Right lobe of liver (tissue), 6 donors: ENCODE measurements around the gene MRPS15. TPM values are rescaled to one million over a fixed set of nuclear protein-coding genes. Genes with fewer than 3 reads are reported as not detected.

Source experiments
- ATAC-seq, 4 donors: fragments of 200-7000 bp; cut with Tn5 transposase; one replicate each; pipeline ENCODE4 v1.9.1; 2020; ENCODE audit warnings: mild to moderate bottlenecking in 4 of 4, moderate library complexity in 4 of 4
- DNase-seq, 3 donors: peaks; one replicate each; pipeline ENCODE4 v3.0.0-alpha.2; 2020
- H3K27ac ChIP-seq, 3 donors: fragments of 200-600 bp; one replicate each; pipeline ENCODE4 v1.8.0; 2022
- H3K27me3 ChIP-seq, 2 donors: fragments of 200-600 bp; one replicate each; pipeline ENCODE4 v1.8.0; 2022
- H3K36me3 ChIP-seq, 4 donors: fragments of 200-600 bp; sonication (generic) in 1 of 4; one replicate each; pipeline versions ENCODE4 v1.5.1 to v1.8.0; 2017 to 2022; ENCODE audit warnings: control low read depth in 1 of 4
- H3K4me1 ChIP-seq, 4 donors: fragments of 200-600 bp; sonication (generic) in 1 of 4; one replicate each; pipeline versions ENCODE4 v1.5.1 to v1.8.0; 2017 to 2022; ENCODE audit warnings: control low read depth in 1 of 4
- H3K4me3 ChIP-seq, 3 donors: fragments of 200-600 bp; one replicate each; pipeline ENCODE4 v1.8.0; 2022
- H3K9me3 ChIP-seq, 4 donors: fragments of 200-600 bp; sonication (generic) in 1 of 4; one replicate each; pipeline versions ENCODE4 v1.5.1 to v1.8.0; 2017 to 2022; ENCODE audit warnings: control low read depth in 1 of 4
- POLR2A ChIP-seq: fragments of 450-650 bp; IDR thresholded peaks from one replicate; pipeline ENCODE4 v1.6.1; 2017; ENCODE audit warnings: antibody characterized with exemption, mild to moderate bottlenecking
- WGBS: methylation state at CpG from one replicate; pipeline ENCODE4 v1.1.6; 2018; ENCODE audit warnings: low coverage, low lambda C conversion rate; ENCODE audit not compliant: insufficient coverage; ENCODE audit errors: missing lambda C conversion rate; 5-methylcytosine and 5-hydroxymethylcytosine counted together
- intact Hi-C, 2 donors: fragments of 100-400 bp; cut with DNase I; formaldehyde crosslinking; loops; one replicate each; pipeline versions ENCODE4 v1.11.2 to v1.14.1; 2022
- total RNA-seq, 6 experiments: library from RNA; depleted of rRNA in 2 of 6; stranded (reverse); fragments of >200 nt in 2 of 6; fragmentation: NEBNext Ultra II Directional in 3 of 6; extraction: Animal tissue kit (Norgen Biotek cat#: 25700) in 3 of 6; gene quantifications; one replicate each; pipeline versions ENCODE4 v1.1.0 to v1.2.4, GENCODE V29; 2016 to 2023
- TF ChIP-seq, protein P1 (sequence below), 4 donors: fragments of 200-600 bp in 3 of 4; fragments of 450-650 bp in 1 of 4; IDR thresholded peaks; one replicate each; pipeline versions ENCODE4 v1.5.1 to v1.8.0; 2016 to 2022; ENCODE audit warnings: antibody characterized with exemption in 4 of 4, mild to moderate bottlenecking in 2 of 4
- donor health status: DM: no; HTN: yes; CAD: no.
- donor health status: DM: no; HTN: no; CAD: no.
- donor health status: DM: no; HTN: no; CAD: no.
- donor health status: DM: no; HTN: yes; CAD: no.
- donor health status: DM: no; HTN: yes; CAD: no.

MRPS15 gene
- total RNA-seq, 6 experiments from 2014 or later = 44.9 to 63.6 (median 55.1) TPM

DNA sequence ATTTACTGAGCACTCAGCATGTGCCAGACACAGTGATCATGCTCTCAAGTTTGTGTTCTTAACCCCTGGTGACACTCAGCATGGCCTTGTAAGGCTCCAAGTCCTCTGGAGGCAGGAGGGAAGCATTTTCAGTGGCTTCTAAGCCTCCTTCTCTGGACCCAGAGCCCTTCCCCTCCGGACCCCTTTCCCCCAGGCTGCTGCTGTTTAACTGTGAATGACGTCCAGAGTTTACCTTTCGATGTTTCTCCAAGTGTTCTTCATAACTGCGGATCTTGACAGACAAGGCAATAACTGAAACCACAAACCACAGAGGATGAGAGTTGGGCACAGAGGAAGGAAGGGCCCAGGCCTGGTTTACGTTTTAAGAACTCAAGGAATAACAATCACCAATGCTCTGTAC, 6.5 kb downstream of the MRPS15 start:
- TF ChIP-seq POLR2A = no peak
- TF ChIP-seq, protein P1, sequence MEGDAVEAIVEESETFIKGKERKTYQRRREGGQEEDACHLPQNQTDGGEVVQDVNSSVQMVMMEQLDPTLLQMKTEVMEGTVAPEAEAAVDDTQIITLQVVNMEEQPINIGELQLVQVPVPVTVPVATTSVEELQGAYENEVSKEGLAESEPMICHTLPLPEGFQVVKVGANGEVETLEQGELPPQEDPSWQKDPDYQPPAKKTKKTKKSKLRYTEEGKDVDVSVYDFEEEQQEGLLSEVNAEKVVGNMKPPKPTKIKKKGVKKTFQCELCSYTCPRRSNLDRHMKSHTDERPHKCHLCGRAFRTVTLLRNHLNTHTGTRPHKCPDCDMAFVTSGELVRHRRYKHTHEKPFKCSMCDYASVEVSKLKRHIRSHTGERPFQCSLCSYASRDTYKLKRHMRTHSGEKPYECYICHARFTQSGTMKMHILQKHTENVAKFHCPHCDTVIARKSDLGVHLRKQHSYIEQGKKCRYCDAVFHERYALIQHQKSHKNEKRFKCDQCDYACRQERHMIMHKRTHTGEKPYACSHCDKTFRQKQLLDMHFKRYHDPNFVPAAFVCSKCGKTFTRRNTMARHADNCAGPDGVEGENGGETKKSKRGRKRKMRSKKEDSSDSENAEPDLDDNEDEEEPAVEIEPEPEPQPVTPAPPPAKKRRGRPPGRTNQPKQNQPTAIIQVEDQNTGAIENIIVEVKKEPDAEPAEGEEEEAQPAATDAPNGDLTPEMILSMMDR (IDR thresholded peaks at IDR 0.05) = no peak
- intact Hi-C loops = no loop called here
- ATAC-seq (no peak), DNase-seq (no peak)
- H3K36me3 ChIP-seq = peaks cover 0 to 53% (median 17%) of the 10 kb centered on the region in 4 donors
- H3K4me3 ChIP-seq = no peak overlapping the region
- H3K9me3 ChIP-seq = no peaks in the 10 kb centered on the region
- H3K4me1 ChIP-seq = no peaks in the 10 kb centered on the region
- H3K27me3 ChIP-seq = no peaks in the 10 kb centered on the region
- no peak overlapping the region for H3K27ac ChIP-seq
- WGBS = 45% methylated on average over 5 of the region's 5 CpGs

DNA sequence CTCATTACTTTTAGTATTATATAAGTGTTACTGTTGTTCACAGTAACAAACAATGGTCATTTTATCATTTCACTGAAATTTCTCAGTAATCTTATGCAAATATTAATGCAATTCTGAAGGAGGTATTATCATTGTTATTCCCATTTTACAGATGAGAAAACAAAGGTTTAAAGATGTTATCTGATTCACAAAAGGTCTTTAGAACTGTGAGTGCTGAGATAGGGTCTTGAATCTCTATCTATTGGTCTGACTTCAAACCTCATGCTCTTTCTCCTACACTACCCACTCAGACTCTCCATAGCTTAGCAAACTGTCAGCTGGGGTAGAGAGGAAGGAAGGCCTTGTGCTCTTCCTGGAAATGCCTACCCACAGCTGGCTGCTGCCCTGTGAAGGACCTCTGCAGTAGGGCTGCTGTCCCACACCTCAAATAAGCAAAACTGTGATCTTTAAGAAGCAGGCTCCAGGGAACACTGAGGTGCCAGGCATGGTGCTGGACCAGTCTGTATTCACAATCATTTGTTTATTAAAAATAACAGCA, 7.7 kb downstream of the MRPS15 start:
- intact Hi-C loops = no loop called here
- Histone ChIP-seq H3K9me3 (no peaks in the 10 kb centered on the region), H3K27ac (no peak overlapping the region), H3K27me3 (no peaks in the 10 kb centered on the region), H3K4me1 (no peaks in the 10 kb centered on the region), H3K36me3 (peaks cover 0 to 53% (median 17%) of the 10 kb centered on the region in 4 donors), H3K4me3 (no peak overlapping the region)
- TF ChIP-seq POLR2A = no peak
- TF ChIP-seq, protein P1 (IDR thresholded peaks at IDR 0.05) = no peak
- no peak for ATAC-seq
- DNase-seq = no peak

DNA sequence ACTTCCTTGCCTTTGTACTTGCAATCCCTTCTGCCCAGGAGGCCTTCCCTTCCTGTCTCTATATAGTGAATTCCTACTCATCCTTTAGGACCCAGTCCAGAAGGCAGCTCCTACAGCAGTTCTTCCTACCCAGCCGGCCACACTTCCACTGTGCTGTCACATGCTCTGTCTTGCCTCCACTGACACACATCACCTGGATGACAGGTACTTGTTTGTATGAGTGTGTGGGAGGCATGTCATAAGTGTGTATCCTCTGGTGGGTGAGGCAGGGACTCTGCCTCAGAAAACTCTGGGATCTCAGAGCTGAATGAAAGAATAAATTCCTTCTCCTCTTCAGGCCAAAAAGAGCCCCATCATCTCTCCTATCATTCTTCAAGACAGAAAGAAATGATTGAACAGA, 8.8 kb downstream of the MRPS15 start:
- no peaks in the 10 kb centered on the region for H3K4me1 ChIP-seq
- 100% methylated on average over 1 of the region's 1 CpG for WGBS
- no peak overlapping the region for H3K27ac ChIP-seq
- no peaks in the 10 kb centered on the region for H3K27me3 ChIP-seq
- no peak for DNase-seq
- intact Hi-C loops = no loop called here
- TF ChIP-seq POLR2A = no peak
- TF ChIP-seq, protein P1 (IDR thresholded peaks at IDR 0.05) = no peak
- H3K4me3 ChIP-seq = no peak overlapping the region
- no peak for ATAC-seq
- peaks cover 0 to 43% (median 17%) of the 10 kb centered on the region in 4 donors for H3K36me3 ChIP-seq
- H3K9me3 ChIP-seq = no peaks in the 10 kb centered on the region

DNA sequence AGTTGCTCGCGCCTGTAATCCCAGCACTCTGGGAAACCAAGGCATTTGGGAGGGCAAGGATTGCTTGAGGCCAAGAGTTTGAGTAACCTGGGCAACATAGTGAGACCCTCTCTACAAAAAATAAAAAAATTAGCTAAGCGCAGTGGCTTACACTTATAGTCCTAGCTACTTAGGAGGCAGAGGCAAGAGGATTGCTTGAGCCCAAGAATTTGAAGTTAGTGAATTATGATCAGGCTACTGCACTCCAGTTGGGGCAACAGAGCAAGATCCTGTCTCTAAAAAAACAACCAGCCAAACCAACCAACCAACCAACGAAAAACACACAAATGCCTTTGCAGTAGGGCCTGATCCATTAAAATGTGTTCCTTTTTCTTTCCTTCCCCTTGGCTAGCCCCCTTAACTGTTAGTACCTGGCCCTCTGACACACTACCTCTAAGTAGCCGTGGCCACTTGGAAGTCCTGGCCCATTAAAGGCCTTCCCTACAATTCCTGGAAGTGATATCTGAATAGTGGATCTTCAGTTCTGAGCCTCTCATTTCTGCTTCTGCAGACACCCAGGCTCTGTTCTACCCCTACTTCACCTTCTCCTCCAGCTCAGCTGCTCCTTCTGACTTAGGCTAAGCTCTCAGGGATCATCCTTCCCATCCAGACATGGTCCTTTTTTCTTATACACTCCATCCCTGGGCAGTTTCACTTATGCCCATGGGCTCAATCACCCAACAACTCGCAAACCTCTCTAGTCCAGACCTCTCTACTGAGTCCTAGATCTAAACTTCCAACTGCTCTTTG, 10.4 kb downstream of the MRPS15 start:
- intact Hi-C loops = no loop called here
- 91% methylated on average over 6 of the region's 6 CpGs for WGBS
- no peak for DNase-seq
- H3K27ac ChIP-seq = no peak overlapping the region
- no peak overlapping the region for H3K4me3 ChIP-seq
- H3K27me3 ChIP-seq = no peaks in the 10 kb centered on the region
- ATAC-seq = no peak
- H3K9me3 ChIP-seq = no peaks in the 10 kb centered on the region
- H3K4me1 ChIP-seq = no peaks in the 10 kb centered on the region
- TF ChIP-seq POLR2A = no peak
- TF ChIP-seq, protein P1 (IDR thresholded peaks at IDR 0.05) = no peak
- H3K36me3 ChIP-seq = peaks cover 0 to 33% (median 17%) of the 10 kb centered on the region in 4 donors
